Islet precursor cell (in vitro differentiated cells): Measurements from ENCODE around the gene CCDC158.
"Not testable (repeated sequence)": the region's sequence is repeated elsewhere in the genome, so short reads cannot be mapped to it uniquely, and the experiment has no call there.

Experiments used
- DNase-seq: peaks from one replicate; pipeline ENCODE4 v3.0.0-alpha.2; 2018

Gene CCDC158

GRCh38 chr4:76364763-76365162 lies 56.2 kb downstream of the CCDC158 start:
- DNase-seq, result no peak

GRCh38 chr4:76363556-76364290 lies 57.2 kb downstream of the CCDC158 start:
- DNase-seq, result no peak

GRCh38 chr4:76361689-76362412 lies 59.1 kb downstream of the CCDC158 start:
- no peak for DNase-seq

GRCh38 chr4:76359881-76360466 lies 61.0 kb downstream of the CCDC158 start:
- not testable (repeated sequence) for DNase-seq

- DNase-seq, result no peak
Observed at GRCh38 chr4:76357981-76358380, 63.0 kb downstream of the CCDC158 start.

GRCh38 chr4:76354517-76355473 lies 66.1 kb downstream of the CCDC158 start:
- DNase-seq, result no peak

GRCh38 chr4:76342803-76343202 lies 78.1 kb downstream of the CCDC158 start:
- no peak for DNase-seq

GRCh38 chr4:76342191-76342590 lies 78.8 kb downstream of the CCDC158 start:
- no peak for DNase-seq

- DNase-seq, result no peak
Observed at GRCh38 chr4:76341063-76341462, 79.9 kb downstream of the CCDC158 start.

- DNase-seq, result no peak
Observed at GRCh38 chr4:76339364-76339763, 81.6 kb downstream of the CCDC158 start.

GRCh38 chr4:76334885-76335284 lies 86.1 kb downstream of the CCDC158 start:
- DNase-seq, result no peak

GRCh38 chr4:76326515-76326914 lies 94.4 kb downstream of the CCDC158 start:
- no peak for DNase-seq

- no peak for DNase-seq
Observed at GRCh38 chr4:76325072-76325471, 95.9 kb downstream of the CCDC158 start.

GRCh38 chr4:76322236-76322635 lies 98.7 kb downstream of the CCDC158 start:
- no peak for DNase-seq

GRCh38 chr4:76316131-76316530 lies 104.8 kb downstream of the CCDC158 start:
- DNase-seq, result no peak

GRCh38 chr4:76315267-76315918 lies 105.5 kb downstream of the CCDC158 start:
- DNase-seq, result no peak

- no peak for DNase-seq
Observed at GRCh38 chr4:76313547-76313946, 107.4 kb downstream of the CCDC158 start.

GRCh38 chr4:76312457-76312856 lies 108.5 kb downstream of the CCDC158 start:
- no peak for DNase-seq

GRCh38 chr4:76311896-76312331 lies 109.0 kb downstream of the CCDC158 start:
- no peak for DNase-seq

- DNase-seq, result no peak
Observed at GRCh38 chr4:76310683-76311082, 110.3 kb downstream of the CCDC158 start.

- DNase-seq, result no peak
Observed at GRCh38 chr4:76309939-76310550, 110.9 kb downstream of the CCDC158 start.

- DNase-seq, result no peak
Observed at GRCh38 chr4:76308548-76308947, 112.4 kb downstream of the CCDC158 start.
